Activated naive CD4-positive, alpha-beta T cell treated with anti-CD3 and anti-CD28 coated beads, Interleukin-2, amount 50 U/mL, for 72 hours (primary cell): Measurements from ENCODE around the gene DAPK2. TPM values are rescaled to one million over a fixed set of nuclear protein-coding genes. Genes with fewer than 3 reads are reported as not detected.

Experiments
- ATAC-seq, 2 donors: fragments of 150-1000 bp; cut with Tn5 transposase; 2 replicates each; pipeline ENCODE4 v1.10.0; 2021; ENCODE audit warnings: mild to moderate bottlenecking in 2 of 2, moderate library complexity in 2 of 2
- DNase-seq, 2 donors: peaks; one replicate each; pipeline ENCODE4 v3.0.0; 2021 to 2022; ENCODE audit warnings: low spot score in 2 of 2
- H3K27ac Mint-ChIP-seq, 2 donors: one replicate each; pipeline ENCODE4 v1.8.0; 2022; ENCODE audit warnings: mild to moderate bottlenecking in 2 of 2, mixed read lengths in 2 of 2
- H3K36me3 Mint-ChIP-seq, 2 donors: one replicate each; pipeline ENCODE4 v1.8.0; 2022; ENCODE audit warnings: mixed read lengths in 2 of 2
- H3K9me3 Mint-ChIP-seq, 2 donors: one replicate each; pipeline ENCODE4 v1.8.0; 2022; ENCODE audit warnings: mixed read lengths in 2 of 2
- total RNA-seq, 2 donors: library from RNA; stranded (reverse); gene quantifications; one replicate each; pipeline ENCODE4 v1.2.3, GENCODE V29; 2022

DAPK2 gene
- total RNA-seq, 2 donors from 2014 or later: 0.62 to 1.0 TPM

DNA sequence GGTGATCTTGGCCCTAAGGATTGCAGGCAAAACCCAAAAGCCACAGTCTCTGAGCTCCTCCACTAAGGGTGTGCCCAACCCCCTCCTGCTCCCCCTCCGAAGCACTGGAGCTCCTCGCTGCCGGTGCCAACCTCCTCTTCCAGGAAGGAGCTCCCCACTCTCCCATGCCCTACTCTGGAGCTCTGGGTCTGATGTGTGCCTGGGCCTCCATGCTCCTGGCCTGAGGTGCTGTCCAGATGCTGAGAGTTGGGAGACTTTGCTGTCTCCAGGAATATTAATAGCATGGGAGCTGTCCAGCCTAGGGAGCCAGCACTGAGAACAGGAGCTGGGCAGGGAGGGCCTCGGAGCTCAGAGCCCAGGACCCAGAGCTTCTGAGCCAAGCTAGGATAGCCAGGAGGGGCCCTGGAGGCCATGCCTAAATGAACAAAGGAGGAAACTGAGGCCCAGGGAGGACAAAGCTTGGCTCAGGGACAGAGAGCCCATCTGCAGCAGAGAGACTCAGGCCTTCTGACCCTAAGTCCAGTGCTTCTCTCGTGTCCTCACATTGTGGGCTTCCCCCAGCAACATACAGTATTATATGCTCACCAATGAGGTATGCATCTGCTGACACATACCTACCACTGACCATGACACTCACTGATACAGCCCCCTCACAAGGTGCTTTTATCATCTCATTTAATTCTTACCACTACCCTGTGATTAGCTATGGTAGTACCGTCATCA is 175.6 kb downstream of the DAPK2 start:
- Mint-ChIP-seq H3K9me3 (peaks cover 0 to 5% of the 10 kb centered on the region in 2 donors), H3K36me3 (peaks cover 0 to 6% of the 10 kb centered on the region in 2 donors), H3K27ac (peak overlapping the region in 1 of 2 donors; percentile 77)
- DNase-seq (no peak), ATAC-seq (peak; percentile 30 to 38)

DNA sequence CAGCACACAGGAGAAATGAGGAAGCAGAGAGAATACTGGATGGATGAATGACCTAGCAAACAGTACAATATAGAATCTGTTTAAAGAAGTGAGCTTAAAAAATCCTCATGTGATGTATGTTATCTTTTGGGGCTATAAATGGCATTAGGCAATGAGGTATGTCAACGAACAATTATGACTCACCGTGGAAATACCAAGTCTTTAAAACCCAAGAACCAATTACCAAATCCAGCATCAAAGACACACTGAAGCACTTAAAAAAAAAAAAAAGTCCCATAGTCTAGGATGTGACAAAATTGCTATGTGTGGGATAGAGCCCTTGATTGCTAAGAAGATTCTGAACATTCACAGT is 176.3 kb downstream of the DAPK2 start:
- DNase-seq (no peak), ATAC-seq (peak; percentile 88 to 89)
- Mint-ChIP-seq H3K9me3 (peaks cover 0 to 5% of the 10 kb centered on the region in 2 donors), H3K36me3 (peaks cover 0 to 6% of the 10 kb centered on the region in 2 donors), H3K27ac (peak overlapping the region; percentile 44 to 77)

- peaks cover 0 to 6% of the 10 kb centered on the region in 2 donors for H3K36me3 Mint-ChIP-seq
- ATAC-seq: peak; percentile 59 to 60
- H3K27ac Mint-ChIP-seq: peak overlapping the region; percentile 44 to 77
- no peak for DNase-seq
- H3K9me3 Mint-ChIP-seq: peaks cover 0 to 5% of the 10 kb centered on the region in 2 donors
These were observed 176.8 kb downstream of the DAPK2 start for GRCh38 chr15:63869371-63870042.

DNA sequence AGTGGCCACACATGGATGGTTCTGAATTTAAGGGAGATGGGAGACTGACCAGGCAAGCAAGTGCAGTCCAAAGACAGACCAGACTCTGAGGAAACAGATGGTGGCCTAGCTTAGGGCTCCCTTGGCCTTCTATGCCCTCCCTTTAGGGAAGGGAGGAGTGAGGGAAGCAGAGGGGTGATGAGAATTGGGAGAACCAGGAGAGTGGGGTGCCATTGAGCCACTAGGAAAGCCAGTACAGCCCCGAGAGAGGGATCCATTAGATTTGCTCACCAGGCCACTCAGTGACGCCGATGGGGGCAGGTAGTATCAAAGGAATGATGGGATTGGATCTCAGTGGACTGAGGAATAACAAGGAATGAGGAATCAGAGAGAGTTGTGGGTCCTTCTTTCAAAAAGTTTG is 182.1 kb downstream of the DAPK2 start:
- peak overlapping the region; percentile 49 to 78 for H3K27ac Mint-ChIP-seq
- H3K36me3 Mint-ChIP-seq: no peaks in the 10 kb centered on the region
- ATAC-seq (no peak), DNase-seq (no peak)
- H3K9me3 Mint-ChIP-seq: peaks cover 2 to 4% of the 10 kb centered on the region in 2 donors

GRCh38 chr15:63861946-63862517 is 184.3 kb downstream of the DAPK2 start:
- Mint-ChIP-seq H3K36me3 (no peaks in the 10 kb centered on the region), H3K9me3 (peaks cover 4 to 5% of the 10 kb centered on the region in 2 donors), H3K27ac (peak overlapping the region in 1 of 2 donors; percentile 50)
- DNase-seq (no peak), ATAC-seq (no peak)

DNA sequence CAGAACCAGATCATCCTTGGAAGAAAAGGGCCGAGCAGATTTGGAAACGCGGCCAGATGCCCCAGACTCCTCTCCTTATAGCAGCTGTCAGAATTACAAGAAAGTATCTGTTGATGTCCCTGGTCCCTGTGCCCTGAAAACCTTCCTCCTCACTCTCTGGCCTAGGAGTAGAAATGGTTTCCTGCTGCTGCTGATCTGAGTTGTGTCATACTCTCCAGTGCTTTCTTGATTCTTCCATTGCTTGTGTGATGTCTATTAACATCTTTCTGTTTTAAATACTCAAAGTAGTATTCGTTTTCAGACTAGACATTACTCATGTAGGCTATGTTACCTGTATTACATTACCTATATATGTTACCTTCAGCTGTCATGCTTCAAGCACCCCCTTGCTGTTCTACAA is 185.7 kb downstream of the DAPK2 start:
- H3K36me3 Mint-ChIP-seq: no peaks in the 10 kb centered on the region
- peak overlapping the region; percentile 69 to 83 for H3K27ac Mint-ChIP-seq
- ATAC-seq (peak; percentile 37 to 66), DNase-seq (no peak)
- H3K9me3 Mint-ChIP-seq: peaks cover 4 to 5% of the 10 kb centered on the region in 2 donors

DNA sequence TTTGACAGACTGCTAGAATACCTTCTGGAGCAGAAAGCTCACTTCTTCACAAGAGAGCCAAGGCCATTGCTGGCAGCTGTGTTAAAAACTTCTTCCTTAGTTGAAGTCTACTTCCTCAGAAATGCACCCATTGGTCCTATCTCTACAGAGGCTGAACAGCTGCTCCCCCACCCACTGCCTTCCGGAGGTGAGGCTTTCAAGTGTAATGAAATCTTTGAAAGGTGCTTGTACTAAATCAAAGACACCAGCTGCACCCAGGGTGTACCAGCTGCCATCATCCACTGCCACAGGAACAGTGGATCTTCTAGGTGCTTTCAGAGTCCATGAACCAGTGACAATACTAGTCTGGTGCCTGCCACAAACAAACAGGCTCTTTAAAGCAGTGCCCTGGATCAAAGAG is 186.1 kb downstream of the DAPK2 start:
- peak overlapping the region; percentile 69 to 83 for H3K27ac Mint-ChIP-seq
- DNase-seq: peak in 1 of 2 donors; percentile 42
- no peaks in the 10 kb centered on the region for H3K36me3 Mint-ChIP-seq
- H3K9me3 Mint-ChIP-seq: peaks cover 4 to 5% of the 10 kb centered on the region in 2 donors
- peak; percentile 65 to 72 for ATAC-seq

GRCh38 chr15:63858881-63859280 is 187.4 kb downstream of the DAPK2 start:
- DNase-seq (no peak), ATAC-seq (no peak)
- Mint-ChIP-seq H3K36me3 (no peaks in the 10 kb centered on the region), H3K27ac (peak overlapping the region in 1 of 2 donors; percentile 83), H3K9me3 (peaks cover 4 to 5% of the 10 kb centered on the region in 2 donors)

GRCh38 chr15:63858448-63858847 is 187.8 kb downstream of the DAPK2 start:
- Mint-ChIP-seq H3K27ac (peak overlapping the region in 1 of 2 donors; percentile 78), H3K9me3 (peaks cover 4 to 5% of the 10 kb centered on the region in 2 donors), H3K36me3 (no peaks in the 10 kb centered on the region)
- ATAC-seq (no peak), DNase-seq (no peak)

GRCh38 chr15:63857461-63857856 is 188.8 kb downstream of the DAPK2 start:
- peak overlapping the region in 1 of 2 donors; percentile 78 for H3K27ac Mint-ChIP-seq
- no peak for ATAC-seq
- H3K9me3 Mint-ChIP-seq: peaks cover 4 to 5% of the 10 kb centered on the region in 2 donors
- no peaks in the 10 kb centered on the region for H3K36me3 Mint-ChIP-seq
- no peak for DNase-seq

Other genes starting within 250 kb of the DAPK2 start
- gene HERC1, start 212.5 kb downstream of the DAPK2 start, total RNA-seq: 100 to 1,000 TPM in 1 of 2 donors, 10 to 100 TPM in 1; 70.4 to 112 TPM
- gene CIAO2A, start 47.4 kb upstream of the DAPK2 start, total RNA-seq: 10 to 100 TPM; 77.9 to 95.4 TPM
- 100 to 1,000 TPM in 1 of 2 donors, 10 to 100 TPM in 1; 58.8 to 128 TPM for gene SNX1, start 49.5 kb upstream of the DAPK2 start, total RNA-seq
- 1 to 10 TPM in 1 of 2 donors, under 1 TPM in 1; 0.16 to 1.7 TPM for gene SNX22, start 105.2 kb upstream of the DAPK2 start, total RNA-seq
- gene PPIB, start 116.5 kb upstream of the DAPK2 start, total RNA-seq: 100 to 1,000 TPM; 167 to 264 TPM